ENCODE results near the gene KCTD16. TPM values are rescaled to one million over a fixed set of nuclear protein-coding genes. Genes with fewer than 3 reads are reported as not detected.
A peak's percentile ranks its signal among the peaks of the same experiment; 100 is the strongest.

Gene KCTD16
- total and polyA plus RNA-seq, 4 donors, result 5.1 to 30.8 (median 7.3) TPM

DNA sequence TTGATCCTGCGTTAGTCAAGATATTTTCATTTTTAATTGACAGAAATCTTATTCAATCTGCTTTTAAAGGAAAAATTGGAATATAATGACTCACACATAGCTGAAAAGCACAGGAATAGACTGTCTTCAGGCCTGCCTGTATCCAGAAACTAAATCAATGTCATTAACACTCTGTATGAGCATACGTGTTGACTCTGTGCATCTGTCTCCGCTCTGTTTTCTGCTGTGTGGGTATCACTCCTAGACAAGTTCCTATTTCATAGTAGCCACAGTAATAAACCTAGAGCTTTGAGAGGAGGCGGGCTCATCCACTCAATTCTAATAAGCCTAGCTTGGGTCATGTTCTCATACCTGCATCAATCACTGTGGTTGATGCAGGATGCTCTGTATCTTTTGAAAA lies 267.6 kb downstream of the KCTD16 start:
- WGBS (ENCODE audit: insufficient coverage), result 88% methylated on average over 2 of the region's 4 CpGs
- H3K27ac ChIP-seq (ENCODE audit: low read depth, low read length), result no peak overlapping the region
- H3K36me3 ChIP-seq (ENCODE audit: control insufficient read depth, insufficient read depth, low read length), result no peaks in the 10 kb centered on the region
- no peak for DNase-seq (ENCODE audit: low read depth in 4 of 6, low spot score in 6 of 6)
- H3K9me3 ChIP-seq (ENCODE audit: control insufficient read depth, insufficient read depth, low read length), result no peaks in the 10 kb centered on the region
- no peaks in the 10 kb centered on the region for H3K4me1 ChIP-seq (ENCODE audit: control insufficient read depth, insufficient read depth, low read length)
- no peaks in the 10 kb centered on the region for H3K27me3 ChIP-seq (ENCODE audit: control insufficient read depth, insufficient read depth, low read length)
- no peak overlapping the region for H3K4me3 ChIP-seq (ENCODE audit: low read depth, low read length)

DNA sequence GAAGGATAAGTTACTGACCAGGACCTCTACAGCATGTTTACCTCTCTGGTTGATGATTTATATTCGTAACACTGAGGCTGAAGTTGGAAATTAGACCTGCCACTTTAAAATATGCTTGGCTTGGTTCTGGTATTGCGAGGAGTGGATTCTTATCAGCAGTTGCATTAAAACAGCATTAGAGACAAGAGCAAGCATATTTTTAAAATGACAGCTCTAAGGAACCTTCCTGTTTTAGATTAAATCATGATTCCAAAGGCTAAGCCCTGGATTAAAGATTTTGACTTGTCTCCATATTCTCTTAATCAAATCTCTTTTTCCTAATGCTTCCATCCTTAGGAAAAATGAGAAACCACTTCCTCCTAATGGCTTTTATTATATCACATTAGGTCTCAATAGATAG lies 277.8 kb downstream of the KCTD16 start:
- Histone ChIP-seq H3K27ac (ENCODE audit: low read depth, low read length) (no peak overlapping the region), H3K4me3 (ENCODE audit: low read depth, low read length) (no peak overlapping the region), H3K36me3 (ENCODE audit: control insufficient read depth, insufficient read depth, low read length) (no peaks in the 10 kb centered on the region), H3K4me1 (ENCODE audit: control insufficient read depth, insufficient read depth, low read length) (no peaks in the 10 kb centered on the region), H3K9me3 (ENCODE audit: control insufficient read depth, insufficient read depth, low read length) (no peaks in the 10 kb centered on the region), H3K27me3 (ENCODE audit: control insufficient read depth, insufficient read depth, low read length) (no peaks in the 10 kb centered on the region)
- WGBS (ENCODE audit: insufficient coverage), result no CpG with 5 or more reads among the region's 2 CpGs
- no peak for DNase-seq (ENCODE audit: low read depth in 4 of 6, low spot score in 6 of 6)

DNA sequence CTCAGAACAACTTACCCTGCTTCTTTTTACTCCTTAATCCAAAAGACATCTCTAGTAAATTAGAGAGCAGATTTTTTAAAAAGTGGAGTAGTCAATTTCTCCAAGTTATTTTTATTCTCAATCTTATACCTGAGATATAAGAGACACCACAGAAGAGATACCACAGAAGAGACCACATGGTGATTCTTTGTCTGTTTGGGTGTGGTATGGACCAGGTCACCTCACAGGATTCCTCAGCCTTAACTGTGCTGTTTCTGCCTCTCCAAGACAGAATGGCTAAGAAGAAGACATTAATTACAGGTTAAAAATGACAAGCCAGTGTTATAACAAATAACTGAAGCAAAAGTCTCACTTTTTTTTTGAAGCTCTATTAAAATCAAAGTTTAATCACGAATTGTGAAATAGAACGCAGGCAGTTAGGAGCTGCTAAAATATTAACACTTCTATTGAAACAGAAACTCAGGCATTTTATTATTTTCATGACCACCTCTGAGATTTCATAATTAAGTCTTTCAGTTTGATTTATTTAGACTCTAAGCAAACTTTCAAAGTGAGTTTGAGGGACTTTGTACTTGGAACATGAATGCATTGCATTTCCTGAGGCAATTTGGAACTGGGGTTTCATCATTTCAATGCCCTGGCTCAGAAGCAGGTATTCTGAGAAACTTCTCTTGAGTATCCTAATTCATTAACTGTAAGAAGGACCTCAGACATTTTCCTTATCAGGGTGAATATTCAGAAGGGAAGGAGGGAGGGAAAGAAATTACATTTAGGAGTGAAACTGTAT lies 280.7 kb downstream of the KCTD16 start:
- no CpG with 5 or more reads among the region's 2 CpGs for WGBS (ENCODE audit: insufficient coverage)
- H3K4me1 ChIP-seq (ENCODE audit: control insufficient read depth, insufficient read depth, low read length), result no peaks in the 10 kb centered on the region
- H3K27me3 ChIP-seq (ENCODE audit: control insufficient read depth, insufficient read depth, low read length), result no peaks in the 10 kb centered on the region
- H3K27ac ChIP-seq (ENCODE audit: low read depth, low read length), result no peak overlapping the region
- no peak for DNase-seq (ENCODE audit: low read depth in 4 of 6, low spot score in 6 of 6)
- no peaks in the 10 kb centered on the region for H3K36me3 ChIP-seq (ENCODE audit: control insufficient read depth, insufficient read depth, low read length)
- no peak overlapping the region for H3K4me3 ChIP-seq (ENCODE audit: low read depth, low read length)
- no peaks in the 10 kb centered on the region for H3K9me3 ChIP-seq (ENCODE audit: control insufficient read depth, insufficient read depth, low read length)

DNA sequence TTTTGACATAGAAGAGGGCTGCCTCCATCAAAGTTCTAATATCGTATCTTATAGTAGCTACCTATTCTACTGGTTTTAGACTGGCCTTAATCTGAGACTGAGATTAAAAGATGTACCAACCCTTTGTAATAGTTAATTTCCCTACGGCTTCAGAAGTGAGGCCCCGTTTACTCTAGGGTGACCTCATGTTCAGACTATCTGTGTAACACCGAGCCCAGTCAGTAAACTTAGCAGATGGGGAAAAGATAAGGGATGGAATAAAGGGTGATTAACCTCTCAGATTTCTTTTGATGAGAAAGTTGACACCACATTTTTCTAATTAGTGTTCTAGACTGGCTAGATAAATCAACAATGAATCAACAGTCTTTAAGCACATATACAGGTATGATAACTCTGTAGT lies 283.1 kb downstream of the KCTD16 start:
- no peak for DNase-seq (ENCODE audit: low read depth in 4 of 6, low spot score in 6 of 6)
- WGBS (ENCODE audit: insufficient coverage), result no CpG with 5 or more reads among the region's 4 CpGs
- Histone ChIP-seq H3K27ac (ENCODE audit: low read depth, low read length) (no peak overlapping the region), H3K4me1 (ENCODE audit: control insufficient read depth, insufficient read depth, low read length) (no peaks in the 10 kb centered on the region), H3K9me3 (ENCODE audit: control insufficient read depth, insufficient read depth, low read length) (no peaks in the 10 kb centered on the region), H3K27me3 (ENCODE audit: control insufficient read depth, insufficient read depth, low read length) (no peaks in the 10 kb centered on the region), H3K4me3 (ENCODE audit: low read depth, low read length) (no peak overlapping the region), H3K36me3 (ENCODE audit: control insufficient read depth, insufficient read depth, low read length) (no peaks in the 10 kb centered on the region)

- DNase-seq (ENCODE audit: low read depth in 4 of 6, low spot score in 6 of 6), result no peak
- Histone ChIP-seq H3K27me3 (ENCODE audit: control insufficient read depth, insufficient read depth, low read length) (no peaks in the 10 kb centered on the region), H3K27ac (ENCODE audit: low read depth, low read length) (no peak overlapping the region), H3K36me3 (ENCODE audit: control insufficient read depth, insufficient read depth, low read length) (no peaks in the 10 kb centered on the region), H3K9me3 (ENCODE audit: control insufficient read depth, insufficient read depth, low read length) (no peaks in the 10 kb centered on the region), H3K4me3 (ENCODE audit: low read depth, low read length) (no peak overlapping the region), H3K4me1 (ENCODE audit: control insufficient read depth, insufficient read depth, low read length) (no peaks in the 10 kb centered on the region)
- 91% methylated on average over 3 of the region's 3 CpGs for WGBS (ENCODE audit: insufficient coverage)
These were observed 286.5 kb downstream of the KCTD16 start for GRCh38 chr5:144457160-144457559.

DNA sequence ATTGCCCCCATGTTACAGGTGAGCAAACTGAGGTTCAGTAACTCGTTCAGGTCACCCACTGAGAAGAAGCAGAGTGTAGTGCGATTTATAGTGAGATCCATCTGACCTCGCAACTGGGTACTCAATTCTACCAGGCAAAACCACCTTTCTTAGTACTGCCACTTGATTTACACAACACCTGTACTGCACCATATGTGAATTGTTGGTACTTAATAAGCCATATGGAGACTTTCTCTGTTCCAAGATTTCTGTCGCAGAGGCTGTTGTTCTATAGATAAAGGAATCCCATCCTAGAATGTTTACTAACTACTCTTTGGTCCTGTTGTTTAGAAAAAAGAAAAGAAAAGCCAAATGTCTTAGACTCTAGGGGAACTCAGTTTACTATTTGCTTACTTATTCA lies 287.5 kb downstream of the KCTD16 start:
- H3K4me1 ChIP-seq (ENCODE audit: control insufficient read depth, insufficient read depth, low read length), result no peaks in the 10 kb centered on the region
- peak in 1 of 6 donors; percentile 51 for DNase-seq (ENCODE audit: low read depth in 4 of 6, low spot score in 6 of 6)
- no peak overlapping the region for H3K27ac ChIP-seq (ENCODE audit: low read depth, low read length)
- WGBS (ENCODE audit: insufficient coverage), result no CpG with 5 or more reads among the region's 4 CpGs
- H3K36me3 ChIP-seq (ENCODE audit: control insufficient read depth, insufficient read depth, low read length), result no peaks in the 10 kb centered on the region
- no peaks in the 10 kb centered on the region for H3K27me3 ChIP-seq (ENCODE audit: control insufficient read depth, insufficient read depth, low read length)
- no peak overlapping the region for H3K4me3 ChIP-seq (ENCODE audit: low read depth, low read length)
- no peaks in the 10 kb centered on the region for H3K9me3 ChIP-seq (ENCODE audit: control insufficient read depth, insufficient read depth, low read length)

GRCh38 chr5:144460600-144460999 lies 289.9 kb downstream of the KCTD16 start:
- WGBS (ENCODE audit: insufficient coverage), result no CpG with 5 or more reads among the region's 1 CpG
- Histone ChIP-seq H3K27me3 (ENCODE audit: control insufficient read depth, insufficient read depth, low read length) (no peaks in the 10 kb centered on the region), H3K4me1 (ENCODE audit: control insufficient read depth, insufficient read depth, low read length) (no peaks in the 10 kb centered on the region), H3K9me3 (ENCODE audit: control insufficient read depth, insufficient read depth, low read length) (no peaks in the 10 kb centered on the region), H3K36me3 (ENCODE audit: control insufficient read depth, insufficient read depth, low read length) (no peaks in the 10 kb centered on the region), H3K27ac (ENCODE audit: low read depth, low read length) (no peak overlapping the region), H3K4me3 (ENCODE audit: low read depth, low read length) (no peak overlapping the region)
- DNase-seq (ENCODE audit: low read depth in 4 of 6, low spot score in 6 of 6), result no peak

- WGBS (ENCODE audit: insufficient coverage), result no CpG with 5 or more reads among the region's 2 CpGs
- DNase-seq (ENCODE audit: low read depth in 4 of 6, low spot score in 6 of 6), result no peak
These were observed 291.9 kb downstream of the KCTD16 start for GRCh38 chr5:144462577-144462976.

DNA sequence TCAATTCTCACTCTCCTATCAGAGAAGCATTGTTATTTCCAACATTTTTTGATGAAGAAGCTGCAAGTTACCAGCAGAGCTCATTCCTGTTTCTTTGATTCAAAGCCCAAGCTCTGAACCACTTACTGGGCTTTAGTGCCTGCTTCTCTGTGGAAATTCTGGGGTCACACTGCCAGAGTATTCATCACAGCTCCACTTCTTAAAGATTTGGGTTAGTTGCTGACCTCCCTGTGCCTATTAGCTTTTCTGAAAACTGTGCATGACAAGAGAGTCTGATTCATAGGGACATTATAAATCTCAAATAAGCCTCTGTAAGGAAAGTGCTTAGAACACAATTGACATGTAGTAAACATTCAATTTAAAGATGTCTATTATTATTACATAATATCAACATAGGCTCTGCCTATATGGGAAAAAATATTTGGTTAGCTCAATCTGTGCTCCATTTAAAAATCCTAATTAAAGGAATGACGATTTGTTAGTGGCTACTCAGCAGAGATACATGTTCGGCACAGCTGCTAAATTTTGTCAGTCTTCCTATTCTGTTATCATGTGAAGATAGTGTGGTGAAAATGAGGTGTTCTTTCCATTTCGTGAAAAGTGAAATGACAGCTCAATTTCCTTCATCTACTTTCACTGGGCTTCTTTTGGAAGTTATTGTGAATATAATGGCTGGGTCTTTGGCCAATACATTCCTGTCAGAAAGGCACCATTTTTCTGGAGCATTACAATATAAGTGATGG lies 293.0 kb downstream of the KCTD16 start:
- no peak for DNase-seq (ENCODE audit: low read depth in 4 of 6, low spot score in 6 of 6)
- Histone ChIP-seq H3K9me3 (ENCODE audit: control insufficient read depth, insufficient read depth, low read length) (no peaks in the 10 kb centered on the region), H3K27ac (ENCODE audit: low read depth, low read length) (no peak overlapping the region), H3K36me3 (ENCODE audit: control insufficient read depth, insufficient read depth, low read length) (no peaks in the 10 kb centered on the region), H3K4me3 (ENCODE audit: low read depth, low read length) (no peak overlapping the region), H3K27me3 (ENCODE audit: control insufficient read depth, insufficient read depth, low read length) (no peaks in the 10 kb centered on the region), H3K4me1 (ENCODE audit: control insufficient read depth, insufficient read depth, low read length) (no peaks in the 10 kb centered on the region)
- no CpG with 5 or more reads among the region's 3 CpGs for WGBS (ENCODE audit: insufficient coverage)

More at GRCh38 chr5:144462577-144462976, 291.9 kb downstream of the KCTD16 start:
- H3K4me3 ChIP-seq (ENCODE audit: low read depth, low read length), result no peak overlapping the region
- no peaks in the 10 kb centered on the region for H3K27me3 ChIP-seq (ENCODE audit: control insufficient read depth, insufficient read depth, low read length)
- H3K9me3 ChIP-seq (ENCODE audit: control insufficient read depth, insufficient read depth, low read length), result no peaks in the 10 kb centered on the region
- no peaks in the 10 kb centered on the region for H3K4me1 ChIP-seq (ENCODE audit: control insufficient read depth, insufficient read depth, low read length)
- H3K27ac ChIP-seq (ENCODE audit: low read depth, low read length), result no peak overlapping the region
- H3K36me3 ChIP-seq (ENCODE audit: control insufficient read depth, insufficient read depth, low read length), result no peaks in the 10 kb centered on the region

- WGBS (ENCODE audit: insufficient coverage), result 86% methylated on average over 1 of the region's 1 CpG
- Histone ChIP-seq H3K4me3 (ENCODE audit: low read depth, low read length) (no peak overlapping the region), H3K4me1 (ENCODE audit: control insufficient read depth, insufficient read depth, low read length) (no peaks in the 10 kb centered on the region), H3K27ac (ENCODE audit: low read depth, low read length) (no peak overlapping the region), H3K9me3 (ENCODE audit: control insufficient read depth, insufficient read depth, low read length) (no peaks in the 10 kb centered on the region), H3K36me3 (ENCODE audit: control insufficient read depth, insufficient read depth, low read length) (no peaks in the 10 kb centered on the region), H3K27me3 (ENCODE audit: control insufficient read depth, insufficient read depth, low read length) (no peaks in the 10 kb centered on the region)
- no peak for DNase-seq (ENCODE audit: low read depth in 4 of 6, low spot score in 6 of 6)
These were observed 293.6 kb downstream of the KCTD16 start for GRCh38 chr5:144464306-144464705.

All from spinal cord (tissue), 10 donors.